Measurements from ENCODE around the gene RMDN2.
A peak's percentile ranks its signal among the peaks of the same experiment; 100 is the strongest.

- no peak for TF ChIP-seq EGR1 (IDR thresholded peaks at IDR 0.05; ENCODE audit: low read depth in 2 of 2)
- TF ChIP-seq, protein P1, sequence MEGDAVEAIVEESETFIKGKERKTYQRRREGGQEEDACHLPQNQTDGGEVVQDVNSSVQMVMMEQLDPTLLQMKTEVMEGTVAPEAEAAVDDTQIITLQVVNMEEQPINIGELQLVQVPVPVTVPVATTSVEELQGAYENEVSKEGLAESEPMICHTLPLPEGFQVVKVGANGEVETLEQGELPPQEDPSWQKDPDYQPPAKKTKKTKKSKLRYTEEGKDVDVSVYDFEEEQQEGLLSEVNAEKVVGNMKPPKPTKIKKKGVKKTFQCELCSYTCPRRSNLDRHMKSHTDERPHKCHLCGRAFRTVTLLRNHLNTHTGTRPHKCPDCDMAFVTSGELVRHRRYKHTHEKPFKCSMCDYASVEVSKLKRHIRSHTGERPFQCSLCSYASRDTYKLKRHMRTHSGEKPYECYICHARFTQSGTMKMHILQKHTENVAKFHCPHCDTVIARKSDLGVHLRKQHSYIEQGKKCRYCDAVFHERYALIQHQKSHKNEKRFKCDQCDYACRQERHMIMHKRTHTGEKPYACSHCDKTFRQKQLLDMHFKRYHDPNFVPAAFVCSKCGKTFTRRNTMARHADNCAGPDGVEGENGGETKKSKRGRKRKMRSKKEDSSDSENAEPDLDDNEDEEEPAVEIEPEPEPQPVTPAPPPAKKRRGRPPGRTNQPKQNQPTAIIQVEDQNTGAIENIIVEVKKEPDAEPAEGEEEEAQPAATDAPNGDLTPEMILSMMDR (IDR thresholded peaks at IDR 0.05; ENCODE audit: low read depth, low read length, missing input control): peak; percentile 47
These were observed 28.8 kb upstream of the RMDN2 start for GRCh38 chr2:37896319-37896718.

All from liver (tissue), 3 donors.